ENCODE data around the gene LRFN2. TPM values are rescaled to one million over a fixed set of nuclear protein-coding genes. Genes with fewer than 3 reads are reported as not detected.

Gene LRFN2
- total and polyA plus RNA-seq, 12 donors, result not detected

- ATAC-seq (no peak), DNase-seq (no peak)
- TF ChIP-seq, protein P1, sequence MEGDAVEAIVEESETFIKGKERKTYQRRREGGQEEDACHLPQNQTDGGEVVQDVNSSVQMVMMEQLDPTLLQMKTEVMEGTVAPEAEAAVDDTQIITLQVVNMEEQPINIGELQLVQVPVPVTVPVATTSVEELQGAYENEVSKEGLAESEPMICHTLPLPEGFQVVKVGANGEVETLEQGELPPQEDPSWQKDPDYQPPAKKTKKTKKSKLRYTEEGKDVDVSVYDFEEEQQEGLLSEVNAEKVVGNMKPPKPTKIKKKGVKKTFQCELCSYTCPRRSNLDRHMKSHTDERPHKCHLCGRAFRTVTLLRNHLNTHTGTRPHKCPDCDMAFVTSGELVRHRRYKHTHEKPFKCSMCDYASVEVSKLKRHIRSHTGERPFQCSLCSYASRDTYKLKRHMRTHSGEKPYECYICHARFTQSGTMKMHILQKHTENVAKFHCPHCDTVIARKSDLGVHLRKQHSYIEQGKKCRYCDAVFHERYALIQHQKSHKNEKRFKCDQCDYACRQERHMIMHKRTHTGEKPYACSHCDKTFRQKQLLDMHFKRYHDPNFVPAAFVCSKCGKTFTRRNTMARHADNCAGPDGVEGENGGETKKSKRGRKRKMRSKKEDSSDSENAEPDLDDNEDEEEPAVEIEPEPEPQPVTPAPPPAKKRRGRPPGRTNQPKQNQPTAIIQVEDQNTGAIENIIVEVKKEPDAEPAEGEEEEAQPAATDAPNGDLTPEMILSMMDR (IDR thresholded peaks at IDR 0.05), result no peak
- Histone ChIP-seq H3K4me1 (no peaks in the 10 kb centered on the region), H3K36me3 (no peaks in the 10 kb centered on the region), H3K27ac (no peak overlapping the region), H3K27me3 (peaks cover 0 to 88% (median 62%) of the 10 kb centered on the region in 7 donors), H3K9me3 (no peaks in the 10 kb centered on the region), H3K4me3 (no peak overlapping the region)
- WGBS, 2 donors, result 73 to 74% methylated on average over 3 of the region's 3 CpGs
- intact Hi-C loops (cut with DNase I), result no loop called here
Observed at GRCh38 chr6:40597301-40597700, 10.1 kb upstream of the LRFN2 start.

GRCh38 chr6:40588480-40588879, 1.3 kb upstream of the LRFN2 start:
- WGBS, 2 donors, result 65 to 67% methylated on average over 7 of the region's 7 CpGs
- ATAC-seq, result no peak
- no peak overlapping the region for H3K27ac ChIP-seq
- intact Hi-C loops (cut with DNase I), result loop anchor here in 7 of 10 donors (5.0 to 10.0 kb wide), 4 partner anchors 254 to 604 kb away; no protein-coding TSS in a partner anchor
- DNase-seq, result no peak
- no peaks in the 10 kb centered on the region for H3K36me3 ChIP-seq
- peaks cover 0 to 20% (median 15%) of the 10 kb centered on the region in 9 donors for H3K4me1 ChIP-seq
- no peaks in the 10 kb centered on the region for H3K9me3 ChIP-seq
- peaks cover 0 to 93% (median 75%) of the 10 kb centered on the region in 7 donors for H3K27me3 ChIP-seq
- TF ChIP-seq, protein P1 (IDR thresholded peaks at IDR 0.05), result no peak
- H3K4me3 ChIP-seq, result no peak overlapping the region

GRCh38 chr6:40588070-40588384, 863 bp upstream of the LRFN2 start:
- TF ChIP-seq, protein P1 (IDR thresholded peaks at IDR 0.05), result peak in 1 of 9 donors; percentile 10
- WGBS, 2 donors, result 17 to 18% methylated on average over 11 of the region's 11 CpGs
- no peak for ATAC-seq
- H3K27me3 ChIP-seq, result peaks cover 0 to 94% (median 79%) of the 10 kb centered on the region in 7 donors
- H3K4me1 ChIP-seq, result peaks cover 0 to 20% (median 15%) of the 10 kb centered on the region in 9 donors
- DNase-seq, result no peak
- intact Hi-C loops (cut with DNase I), result loop anchor here in 7 of 10 donors (5.0 to 10.0 kb wide), 4 partner anchors 253 to 603 kb away; no protein-coding TSS in a partner anchor
- peak overlapping the region in 8 of 10 donors; percentile 32 to 53 (median 44) for H3K4me3 ChIP-seq
- no peaks in the 10 kb centered on the region for H3K36me3 ChIP-seq
- no peak overlapping the region for H3K27ac ChIP-seq
- no peaks in the 10 kb centered on the region for H3K9me3 ChIP-seq

- no peak overlapping the region for H3K27ac ChIP-seq
- H3K4me1 ChIP-seq, result peaks cover 0 to 20% (median 15%) of the 10 kb centered on the region in 9 donors
- peak in 1 of 8 donors; percentile 21 for ATAC-seq
- TF ChIP-seq, protein P1 (IDR thresholded peaks at IDR 0.05), result no peak
- peak overlapping the region in 9 of 10 donors; percentile 22 to 53 (median 43) for H3K4me3 ChIP-seq
- no peaks in the 10 kb centered on the region for H3K9me3 ChIP-seq
- peaks cover 0 to 94% (median 81%) of the 10 kb centered on the region in 7 donors for H3K27me3 ChIP-seq
- H3K36me3 ChIP-seq, result no peaks in the 10 kb centered on the region
- 3 to 4% methylated on average over 55 of the region's 55 CpGs for WGBS, 2 donors
- DNase-seq, result no peak
- intact Hi-C loops (cut with DNase I), result loop anchor here in 7 of 10 donors (5.0 to 10.0 kb wide), 4 partner anchors 252 to 602 kb away; no protein-coding TSS in a partner anchor
Observed at GRCh38 chr6:40586369-40587201, 579 bp downstream of the LRFN2 start.

All from heart right ventricle (tissue), 16 donors.